Prostate gland (tissue), 2 donors: Measurements from ENCODE around the gene BICC1. TPM values are rescaled to one million over a fixed set of nuclear protein-coding genes. Genes with fewer than 3 reads are reported as not detected.

Experiments
- DNase-seq: peaks from one replicate; pipeline ENCODE4 v3.0.0-alpha.2; 2019; ENCODE audit warnings: low spot score
- H3K27ac ChIP-seq, 2 donors: fragments of 200-600 bp; sonication (generic); 2 replicates each; pipeline ENCODE4 v1.5.1; 2017 to 2019
- H3K27me3 ChIP-seq: fragments of 200-600 bp; sonication (generic); replicated peaks from 2 replicates; pipeline ENCODE4 v1.5.1; 2019; ENCODE audit not compliant: insufficient read depth
- H3K36me3 ChIP-seq, 2 donors: fragments of 200-600 bp; sonication (generic); 1 replicate in 1 of 2; 2 replicates in 1 of 2; pipeline versions ENCODE4 v1.5.1 to v1.8.1; 2017 to 2019
- H3K4me1 ChIP-seq: fragments of 200-600 bp; sonication (generic); replicated peaks from 2 replicates; pipeline ENCODE4 v1.5.1; 2019
- H3K4me3 ChIP-seq, 2 donors: fragments of 200-600 bp; sonication (generic); 2 replicates each; pipeline ENCODE4 v1.5.1; 2017 to 2019
- H3K9me3 ChIP-seq: fragments of 200-600 bp; sonication (generic); 2 replicates; pipeline ENCODE4 v1.5.1; 2017
- POLR2A ChIP-seq: fragments of 450-650 bp; IDR thresholded peaks from one replicate; pipeline ENCODE4 v1.6.1; 2016; ENCODE audit warnings: antibody characterized with exemption, mild to moderate bottlenecking
- POLR2AphosphoS5 ChIP-seq: sonication (generic); formaldehyde crosslinking; IDR thresholded peaks from one replicate; pipeline ENCODE4 v1.6.1; 2017; ENCODE audit warnings: antibody characterized with exemption
- WGBS: methylation state at CpG from one replicate; pipeline ENCODE4 v1.1.5; 2018; 5-methylcytosine and 5-hydroxymethylcytosine counted together
- intact Hi-C: fragments of 100-400 bp; cut with DNase I; formaldehyde crosslinking; loops from one replicate; pipeline ENCODE4 v1.14.2; 2022
- total RNA-seq, 2 donors: library from RNA; depleted of rRNA; stranded (reverse); fragments of >200 nt; gene quantifications; one replicate each; pipeline ENCODE4 v1.1.0, GENCODE V29; 2016
- TF ChIP-seq, protein P1 (sequence below), 4 experiments: fragments of 200-600 bp in 2 of 4; fragments of 450-650 bp in 2 of 4; sonication (generic) in 2 of 4; IDR thresholded peaks; 1 replicate in 3 of 4; 2 replicates in 1 of 4; pipeline ENCODE4 v1.5.1; 2016 to 2019; ENCODE audit warnings: antibody characterized with exemption in 4 of 4, mild to moderate bottlenecking in 2 of 4, moderate library complexity in 2 of 4

Gene BICC1
- total RNA-seq, 2 donors from 2014 or later, result 5.1 to 12.7 TPM

DNA sequence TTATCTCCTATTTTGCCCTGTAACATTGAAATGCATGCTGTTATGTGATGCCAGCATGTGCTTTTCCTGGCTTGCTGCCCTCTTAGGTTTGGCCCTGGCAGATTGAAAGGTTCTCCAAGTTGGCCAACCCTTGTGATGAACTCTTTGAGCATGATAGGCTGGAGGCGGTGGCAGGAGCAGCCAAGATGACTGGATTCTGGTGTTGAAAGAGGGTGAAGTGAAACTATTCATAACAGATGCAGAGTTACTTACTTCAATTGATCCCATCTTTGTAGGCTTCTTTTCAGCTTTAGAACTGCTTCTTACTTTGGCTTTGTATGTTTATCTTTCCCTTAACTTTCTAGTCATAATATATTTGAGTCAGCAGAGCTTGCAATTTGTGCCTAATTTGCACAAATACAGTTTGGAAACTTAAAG, 57.6 kb downstream of the BICC1 start:
- intact Hi-C loops, result no loop called here
- TF ChIP-seq POLR2A, result no peak
- TF ChIP-seq POLR2AphosphoS5, result no peak
- TF ChIP-seq, protein P1, sequence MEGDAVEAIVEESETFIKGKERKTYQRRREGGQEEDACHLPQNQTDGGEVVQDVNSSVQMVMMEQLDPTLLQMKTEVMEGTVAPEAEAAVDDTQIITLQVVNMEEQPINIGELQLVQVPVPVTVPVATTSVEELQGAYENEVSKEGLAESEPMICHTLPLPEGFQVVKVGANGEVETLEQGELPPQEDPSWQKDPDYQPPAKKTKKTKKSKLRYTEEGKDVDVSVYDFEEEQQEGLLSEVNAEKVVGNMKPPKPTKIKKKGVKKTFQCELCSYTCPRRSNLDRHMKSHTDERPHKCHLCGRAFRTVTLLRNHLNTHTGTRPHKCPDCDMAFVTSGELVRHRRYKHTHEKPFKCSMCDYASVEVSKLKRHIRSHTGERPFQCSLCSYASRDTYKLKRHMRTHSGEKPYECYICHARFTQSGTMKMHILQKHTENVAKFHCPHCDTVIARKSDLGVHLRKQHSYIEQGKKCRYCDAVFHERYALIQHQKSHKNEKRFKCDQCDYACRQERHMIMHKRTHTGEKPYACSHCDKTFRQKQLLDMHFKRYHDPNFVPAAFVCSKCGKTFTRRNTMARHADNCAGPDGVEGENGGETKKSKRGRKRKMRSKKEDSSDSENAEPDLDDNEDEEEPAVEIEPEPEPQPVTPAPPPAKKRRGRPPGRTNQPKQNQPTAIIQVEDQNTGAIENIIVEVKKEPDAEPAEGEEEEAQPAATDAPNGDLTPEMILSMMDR (IDR thresholded peaks at IDR 0.05), result no peak

DNA sequence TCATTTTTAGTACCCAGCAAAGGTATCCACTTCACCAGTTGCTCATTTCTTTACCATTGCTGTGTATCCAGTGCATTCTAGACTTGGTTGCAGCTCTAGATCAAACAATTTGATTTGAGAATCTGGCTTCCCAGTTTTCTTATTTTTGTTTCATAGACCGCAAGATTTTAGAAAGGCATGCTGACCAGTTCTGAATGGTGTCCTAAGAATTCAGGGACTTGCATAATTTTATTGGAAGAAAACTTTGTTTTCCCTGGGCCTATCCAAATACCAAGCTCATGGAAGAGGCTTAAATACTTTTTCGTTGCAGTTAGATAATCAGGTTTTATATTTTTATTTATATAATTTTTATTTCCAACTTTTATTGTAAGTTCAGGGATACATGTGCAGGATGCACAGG, 58.3 kb downstream of the BICC1 start:
- H3K4me3 ChIP-seq, result no peak overlapping the region
- no peak overlapping the region for H3K27ac ChIP-seq

More for the DNA sequence above, 57.6 kb downstream of the BICC1 start:
- no peaks in the 10 kb centered on the region for H3K27me3 ChIP-seq
- H3K4me3 ChIP-seq, result no peak overlapping the region
- H3K36me3 ChIP-seq, result no peaks in the 10 kb centered on the region
- no peaks in the 10 kb centered on the region for H3K4me1 ChIP-seq
- H3K27ac ChIP-seq, result no peak overlapping the region
- WGBS, result 100% methylated on average over 1 of the region's 1 CpG
- no peaks in the 10 kb centered on the region for H3K9me3 ChIP-seq
- no peak for DNase-seq

DNA sequence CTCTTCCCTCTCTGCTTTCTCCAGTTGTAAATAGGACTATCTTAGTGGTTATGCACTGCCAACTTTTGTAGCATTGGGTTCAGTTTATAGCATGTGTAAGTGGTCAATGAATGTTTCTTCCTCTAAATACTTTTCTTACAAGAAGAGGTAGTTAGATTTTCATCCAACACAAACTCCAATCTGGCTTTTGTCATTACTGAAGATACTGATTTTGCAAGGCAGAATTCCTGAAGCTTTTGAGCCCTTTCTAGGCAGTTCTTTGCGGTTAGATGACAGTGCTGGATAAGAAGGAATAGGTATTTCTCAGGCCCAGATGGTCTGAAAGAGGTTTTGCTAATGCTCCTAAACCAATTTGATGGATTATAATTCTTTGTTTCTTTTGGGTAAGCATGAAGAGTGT, 60.5 kb downstream of the BICC1 start:
- Histone ChIP-seq H3K27me3 (no peaks in the 10 kb centered on the region), H3K4me1 (no peaks in the 10 kb centered on the region), H3K27ac (no peak overlapping the region), H3K36me3 (no peaks in the 10 kb centered on the region), H3K9me3 (no peaks in the 10 kb centered on the region), H3K4me3 (no peak overlapping the region)
- intact Hi-C loops, result no loop called here
- 97% methylated on average over 1 of the region's 1 CpG for WGBS
- no peak for DNase-seq
- TF ChIP-seq POLR2AphosphoS5, result no peak
- TF ChIP-seq, protein P1 (IDR thresholded peaks at IDR 0.05), result no peak
- TF ChIP-seq POLR2A, result no peak

More for the DNA sequence above, 58.3 kb downstream of the BICC1 start:
- Histone ChIP-seq H3K27me3 (no peaks in the 10 kb centered on the region), H3K9me3 (no peaks in the 10 kb centered on the region), H3K4me1 (no peaks in the 10 kb centered on the region), H3K36me3 (no peaks in the 10 kb centered on the region)
- TF ChIP-seq, protein P1 (IDR thresholded peaks at IDR 0.05), result no peak
- TF ChIP-seq POLR2A (no peak), POLR2AphosphoS5 (no peak)
- intact Hi-C loops, result no loop called here
- DNase-seq, result no peak
- WGBS, result 93% methylated on average over 2 of the region's 2 CpGs

DNA sequence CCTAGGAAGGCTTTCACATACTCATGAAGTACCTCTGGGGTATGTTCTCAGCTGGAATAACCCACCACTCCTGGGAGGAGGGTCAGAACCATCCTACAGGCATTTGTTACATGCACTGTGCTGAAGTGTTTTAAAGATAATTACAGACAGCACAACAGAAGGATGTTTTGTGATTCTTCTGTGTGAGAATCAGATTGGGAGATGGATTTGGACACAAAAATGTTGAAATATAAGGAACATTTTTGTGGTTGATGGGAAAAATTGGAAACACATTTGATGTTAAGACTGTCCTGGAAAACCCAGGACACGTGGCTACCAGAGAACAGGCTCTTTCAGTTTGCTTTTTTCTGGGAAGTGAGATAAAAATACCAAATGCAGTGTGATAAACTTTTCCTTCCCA, 61.4 kb downstream of the BICC1 start:
- no peaks in the 10 kb centered on the region for H3K4me1 ChIP-seq
- no peak overlapping the region for H3K27ac ChIP-seq
- no peak overlapping the region for H3K4me3 ChIP-seq
- no peak for DNase-seq
- H3K27me3 ChIP-seq, result no peaks in the 10 kb centered on the region
- H3K9me3 ChIP-seq, result no peaks in the 10 kb centered on the region
- TF ChIP-seq, protein P1 (IDR thresholded peaks at IDR 0.05), result no peak
- no peak for TF ChIP-seq POLR2AphosphoS5
- H3K36me3 ChIP-seq, result no peaks in the 10 kb centered on the region
- intact Hi-C loops, result no loop called here
- 66% methylated on average over 1 of the region's 1 CpG for WGBS

DNA sequence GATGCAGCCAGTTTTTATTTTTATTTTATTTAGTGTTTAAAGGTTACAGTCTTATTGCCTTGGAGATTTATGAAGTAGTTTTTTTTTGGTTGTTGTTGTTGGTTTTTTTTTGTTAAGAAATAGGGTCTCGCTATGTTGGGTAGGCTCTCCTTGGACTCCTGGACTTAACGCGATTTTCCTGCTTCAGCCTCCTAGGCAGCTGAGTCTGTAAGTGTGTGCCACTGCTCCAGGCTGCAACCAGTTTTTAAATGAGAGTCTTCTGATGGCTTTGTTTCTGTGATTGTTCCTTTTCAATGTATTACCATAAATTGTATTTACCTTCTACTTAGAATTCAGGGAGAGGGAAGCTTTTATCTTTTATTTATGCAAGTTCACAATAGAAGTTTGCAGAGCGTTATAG, 62.8 kb downstream of the BICC1 start:
- WGBS, result 54% methylated on average over 4 of the region's 4 CpGs
- no peak overlapping the region for H3K27ac ChIP-seq
- H3K36me3 ChIP-seq, result no peaks in the 10 kb centered on the region
- intact Hi-C loops, result no loop called here
- no peaks in the 10 kb centered on the region for H3K27me3 ChIP-seq
- H3K4me3 ChIP-seq, result no peak overlapping the region
- H3K4me1 ChIP-seq, result no peaks in the 10 kb centered on the region
- DNase-seq, result no peak
- H3K9me3 ChIP-seq, result no peaks in the 10 kb centered on the region
- no peak for TF ChIP-seq POLR2AphosphoS5
- no peak for TF ChIP-seq POLR2A
- TF ChIP-seq, protein P1 (IDR thresholded peaks at IDR 0.05), result no peak
